PC-9 (cell line): ENCODE results near the gene APLF.

ENCODE experiments used
- EZH2 ChIP-seq: fragments of 200-600 bp; sonication (generic); IDR thresholded peaks from 2 replicates; pipeline ENCODE4 v1.8.0; 2017; ENCODE audit warnings: antibody characterized with exemption, low read depth
- TF ChIP-seq, protein P1 (sequence below): fragments of 200-600 bp; sonication (generic); conservative IDR thresholded peaks from 2 replicates; pipeline ENCODE4 v1.6.1; 2017; ENCODE audit warnings: mixed run types, antibody characterized with exemption, mild to moderate bottlenecking, moderate library complexity

DNA sequence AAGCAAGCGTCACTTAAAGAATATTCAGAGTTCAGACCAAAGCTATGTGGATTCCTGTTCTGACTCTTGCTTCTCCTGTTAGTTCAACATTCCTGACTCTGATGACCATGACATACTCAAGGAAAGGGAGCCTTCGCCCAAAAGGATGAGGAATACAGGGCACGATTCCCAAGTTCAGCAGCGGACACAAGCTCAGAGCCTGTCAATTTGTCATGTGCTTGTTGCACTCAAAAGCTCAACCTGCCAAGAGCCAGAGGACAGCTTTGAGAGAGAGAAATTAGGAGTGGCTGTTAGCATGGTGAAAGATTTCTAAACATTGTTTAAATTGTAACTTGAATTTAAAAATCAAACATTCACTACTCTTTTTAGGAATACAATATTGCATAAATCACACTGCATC is 33.3 kb downstream of the APLF start:
- TF ChIP-seq, protein P1, sequence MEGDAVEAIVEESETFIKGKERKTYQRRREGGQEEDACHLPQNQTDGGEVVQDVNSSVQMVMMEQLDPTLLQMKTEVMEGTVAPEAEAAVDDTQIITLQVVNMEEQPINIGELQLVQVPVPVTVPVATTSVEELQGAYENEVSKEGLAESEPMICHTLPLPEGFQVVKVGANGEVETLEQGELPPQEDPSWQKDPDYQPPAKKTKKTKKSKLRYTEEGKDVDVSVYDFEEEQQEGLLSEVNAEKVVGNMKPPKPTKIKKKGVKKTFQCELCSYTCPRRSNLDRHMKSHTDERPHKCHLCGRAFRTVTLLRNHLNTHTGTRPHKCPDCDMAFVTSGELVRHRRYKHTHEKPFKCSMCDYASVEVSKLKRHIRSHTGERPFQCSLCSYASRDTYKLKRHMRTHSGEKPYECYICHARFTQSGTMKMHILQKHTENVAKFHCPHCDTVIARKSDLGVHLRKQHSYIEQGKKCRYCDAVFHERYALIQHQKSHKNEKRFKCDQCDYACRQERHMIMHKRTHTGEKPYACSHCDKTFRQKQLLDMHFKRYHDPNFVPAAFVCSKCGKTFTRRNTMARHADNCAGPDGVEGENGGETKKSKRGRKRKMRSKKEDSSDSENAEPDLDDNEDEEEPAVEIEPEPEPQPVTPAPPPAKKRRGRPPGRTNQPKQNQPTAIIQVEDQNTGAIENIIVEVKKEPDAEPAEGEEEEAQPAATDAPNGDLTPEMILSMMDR: no peak
- no peak for TF ChIP-seq EZH2
